ENCODE results near the gene MBNL2. TPM values are rescaled to one million over a fixed set of nuclear protein-coding genes. Genes with fewer than 3 reads are reported as not detected.

The MBNL2 gene
- total RNA-seq, 1 experiment from 2014 or later, result 0.17 TPM

- no peaks in the 10 kb centered on the region for H3K23me2 ChIP-seq (ENCODE audit: insufficient read length, low read depth, low read length, poor library complexity, severe bottlenecking)
- no peak overlapping the region for H2BK5ac ChIP-seq (ENCODE audit: insufficient read length, low read length)
- no peak for TF ChIP-seq CTCF (conservative IDR thresholded peaks at IDR 0.05)
- no peak overlapping the region for H3K18ac ChIP-seq (ENCODE audit: insufficient read length, low read depth, low read length)
- no peak overlapping the region for H2AK5ac ChIP-seq (ENCODE audit: insufficient read length, low read length)
- H3K4me1 ChIP-seq (ENCODE audit: insufficient read depth, low read length), result no peaks in the 10 kb centered on the region
- no peaks in the 10 kb centered on the region for H3K36me3 Mint-ChIP-seq (ENCODE audit: insufficient read depth in 1 of 3, low read depth in 3 of 3)
- H4K8ac ChIP-seq (replicated peaks; ENCODE audit: insufficient read length, low read depth, low read length), result no peak overlapping the region
- peaks cover 7% of the 10 kb centered on the region; the same call in 1 of the 2 replicates for H3K27me3 Mint-ChIP-seq (ENCODE audit: low read depth)
- no peaks in the 10 kb centered on the region for H3K4me1 Mint-ChIP-seq
- H2BK20ac ChIP-seq (ENCODE audit: low read depth, low read length, poor library complexity, severe bottlenecking), result no peak overlapping the region
- no peak for DNase-seq
- H3K4ac ChIP-seq (ENCODE audit: low read depth, low read length), result no peak overlapping the region
- no peak overlapping the region for H3K56ac ChIP-seq (ENCODE audit: insufficient read length, low read depth, low read length)
- WGBS (ENCODE audit: extremely low coverage, insufficient read length, low lambda C conversion rate), result no CpG with 5 or more reads among the region's 4 CpGs
- H3K79me2 ChIP-seq (ENCODE audit: insufficient read depth, low read length), result no peaks in the 10 kb centered on the region
- no peak overlapping the region for H4K5ac ChIP-seq (ENCODE audit: insufficient read length, low read depth, low read length)
- no peak overlapping the region for H3K27ac Mint-ChIP-seq
- H3K14ac ChIP-seq (ENCODE audit: insufficient read depth, low read length), result no peak overlapping the region
- H3K27ac ChIP-seq (ENCODE audit: insufficient read length, low read depth, low read length), result no peak overlapping the region
- no peak overlapping the region for H3K4me3 Mint-ChIP-seq
- H3T11ph ChIP-seq (ENCODE audit: low read length), result no peak overlapping the region
- no peaks in the 10 kb centered on the region for H3K27me3 ChIP-seq (ENCODE audit: insufficient read depth, low read length)
- H3K79me1 ChIP-seq (ENCODE audit: insufficient read depth, low read depth, low read length, poor library complexity, severe bottlenecking), result no peaks in the 10 kb centered on the region
- no peak overlapping the region for H4K91ac ChIP-seq (ENCODE audit: insufficient read length, low read depth, low read length)
- H3K9ac ChIP-seq (ENCODE audit: extremely low read depth, insufficient read length, low read length), result no peak overlapping the region
- H3K9me3 Mint-ChIP-seq, result no peaks in the 10 kb centered on the region
- no peak overlapping the region for H2BK120ac ChIP-seq (ENCODE audit: low read depth, low read length, poor library complexity, severe bottlenecking)
- no peak overlapping the region for H2BK12ac ChIP-seq (ENCODE audit: insufficient read length, low read depth, low read length)
- no peak overlapping the region for H2AFZ ChIP-seq (ENCODE audit: low read length)
- H2BK15ac ChIP-seq (ENCODE audit: low read depth, low read length), result no peak overlapping the region
- H4K20me1 ChIP-seq (ENCODE audit: control insufficient read depth, insufficient read depth, insufficient read length), result no peaks in the 10 kb centered on the region
- no peaks in the 10 kb centered on the region for H3K9me3 ChIP-seq (ENCODE audit: control insufficient read depth, low read depth, low read length)
- no peak overlapping the region for H3K23ac ChIP-seq (ENCODE audit: insufficient read length, low read depth, low read length)
- H3K4me2 ChIP-seq (ENCODE audit: insufficient read depth, insufficient read length, low read length), result no peak overlapping the region
Measured at GRCh38 chr13:97289514-97290298, 67.6 kb downstream of the MBNL2 start.

Measured in H9 (cell line).